MM.1S (cell line): ENCODE measurements around the gene SPTBN1.

Experiments
- CTCF ChIP-seq: fragments of 300-600 bp; sonication (generic); IDR thresholded peaks from 2 replicates; pipeline ENCODE4 v1.5.1; 2016; ENCODE audit warnings: antibody characterized with exemption, low read length, mixed read lengths
- EZH2 ChIP-seq: fragments of 300-600 bp; sonication (generic); optimal IDR thresholded peaks from 2 replicates; pipeline ENCODE3; 2017; ENCODE audit warnings: low read depth, mild to moderate bottlenecking, antibody characterized with exemption, low read length, mixed read lengths

- TF ChIP-seq CTCF (no peak), EZH2 (no peak)
Measured at GRCh38 chr2:54573537-54573919, 117.4 kb downstream of the SPTBN1 start.
